ENCODE results near the gene SNX30. TPM values are rescaled to one million over a fixed set of nuclear protein-coding genes. Genes with fewer than 3 reads are reported as not detected.

SNX30 gene
- total RNA-seq, 2 donors from 2014 or later = 4.6 to 5.1 TPM

DNA sequence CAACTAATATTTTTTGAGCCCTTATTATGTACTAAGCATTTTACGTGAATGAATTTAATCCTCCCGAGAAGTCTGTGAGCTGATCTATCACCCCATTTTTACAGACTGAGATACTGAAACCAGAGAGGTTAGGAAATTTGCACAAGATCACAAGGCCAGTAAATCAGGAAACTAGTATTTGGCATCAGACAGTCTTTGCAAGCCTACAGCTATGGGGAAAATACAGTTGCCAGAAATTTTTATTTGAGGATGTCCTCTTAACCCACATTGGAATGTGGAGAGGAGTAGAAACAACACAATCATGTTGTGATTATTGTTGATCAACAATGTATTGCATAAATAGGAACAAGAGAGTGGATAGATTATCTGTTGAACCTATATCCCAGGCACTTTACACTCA lies 142.4 kb downstream of the SNX30 start:
- ATAC-seq = no peak
- no peak for DNase-seq
- intact Hi-C loops (cut with DNase I) = no loop called here

DNA sequence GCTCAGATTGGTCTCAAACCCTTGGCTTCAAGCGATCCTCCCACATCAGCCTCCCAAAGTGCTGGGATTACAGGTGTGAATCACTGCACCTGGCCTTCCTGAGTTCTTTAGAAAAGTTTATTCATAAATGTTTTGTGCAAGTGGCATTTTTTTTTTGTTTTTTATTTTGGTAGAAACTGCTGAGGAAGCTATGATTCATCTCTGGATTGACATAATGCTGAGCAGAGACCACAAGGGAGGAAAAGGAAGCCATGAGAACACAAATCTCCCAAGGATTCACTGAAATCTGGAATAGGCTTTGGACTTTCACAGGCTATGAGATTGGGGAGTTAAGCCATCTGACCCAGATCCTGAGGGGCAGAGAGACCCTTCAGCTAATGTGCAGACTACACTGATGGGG lies 143.5 kb downstream of the SNX30 start:
- ATAC-seq = no peak
- intact Hi-C loops (cut with DNase I) = no loop called here
- no peak for DNase-seq

DNA sequence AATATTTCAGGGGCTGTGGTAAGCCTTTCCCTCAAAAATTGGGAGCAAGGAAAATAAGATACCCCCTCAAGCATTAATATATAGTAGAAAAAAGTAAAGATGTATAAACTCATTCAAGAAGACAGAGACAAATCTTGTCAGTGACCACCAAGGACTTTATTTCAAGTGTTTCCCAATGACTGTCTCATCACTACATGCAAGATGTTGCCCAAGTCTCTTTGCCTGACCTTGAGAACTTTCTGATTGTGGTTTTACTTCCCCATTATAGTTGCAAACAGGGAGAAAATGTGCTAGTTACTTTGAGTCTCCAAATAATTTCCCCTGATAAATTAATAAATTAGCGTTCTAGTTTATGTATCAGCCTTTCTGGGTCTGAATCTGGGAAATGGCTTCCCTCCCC lies 144.1 kb downstream of the SNX30 start:
- DNase-seq = no peak
- no peak for ATAC-seq
- intact Hi-C loops (cut with DNase I) = no loop called here

DNA sequence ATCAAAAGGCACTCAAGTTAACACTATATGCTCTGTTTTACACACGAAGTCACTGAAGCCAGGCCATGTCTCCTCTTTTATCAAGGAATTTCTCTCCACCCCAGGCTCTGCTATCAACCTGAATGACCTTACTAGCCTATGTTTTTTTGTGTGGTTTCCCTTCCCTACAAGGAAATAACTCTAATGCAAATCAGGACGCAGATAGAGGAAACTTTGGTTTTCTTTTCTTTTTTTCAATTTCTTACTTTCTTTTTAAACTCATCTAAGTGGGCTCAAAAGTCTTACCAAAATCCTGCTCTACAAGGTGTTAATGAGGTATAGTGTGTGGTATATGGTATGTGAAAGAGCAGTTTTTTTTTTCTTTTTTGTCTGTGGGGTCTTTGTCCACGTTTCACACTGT lies 145.6 kb downstream of the SNX30 start:
- intact Hi-C loops (cut with DNase I) = no loop called here
- DNase-seq = no peak
- no peak for ATAC-seq

DNA sequence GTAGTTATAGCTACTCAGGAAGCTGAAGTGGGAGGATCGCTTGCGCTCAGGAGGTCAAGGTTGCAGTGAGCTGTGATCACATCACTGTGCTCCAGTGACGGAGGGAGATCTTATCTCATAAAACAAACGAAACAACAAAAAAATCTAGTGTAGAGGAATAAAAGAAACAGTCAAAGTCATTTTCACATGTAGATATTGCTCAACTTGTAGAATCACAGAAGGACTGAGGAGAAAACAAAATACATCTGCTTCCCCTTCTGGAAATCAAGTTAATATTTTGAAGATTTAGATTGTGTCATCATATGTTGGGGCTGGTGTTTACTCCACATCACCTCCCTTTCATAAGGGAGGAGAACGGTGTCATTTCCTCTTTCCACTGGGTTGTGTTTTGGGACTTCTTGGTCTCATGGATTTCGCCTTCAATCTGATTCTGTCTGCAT lies 148.3 kb downstream of the SNX30 start:
- DNase-seq (no peak), ATAC-seq (no peak)
- intact Hi-C loops (cut with DNase I) = no loop called here

DNA sequence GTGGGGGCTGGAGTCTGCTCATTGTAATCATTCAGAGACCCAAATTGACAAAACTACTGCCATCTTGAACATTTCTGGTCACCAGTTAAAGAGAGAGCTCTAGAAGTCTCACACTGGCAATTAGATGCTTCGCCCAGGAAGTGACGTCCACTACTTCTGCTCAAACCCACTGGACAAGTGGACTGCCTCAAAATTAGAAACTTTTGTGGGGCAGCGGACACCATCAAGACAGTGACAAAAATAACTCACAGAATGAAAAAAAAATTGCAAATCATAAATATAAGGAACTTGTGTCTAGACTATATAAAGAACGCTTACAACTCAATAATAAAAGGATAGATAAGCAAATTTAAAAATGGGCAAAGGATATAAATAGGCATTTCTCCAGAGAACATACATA lies 149.9 kb downstream of the SNX30 start:
- DNase-seq (no peak), ATAC-seq (peak in 1 of 2 donors; percentile 33)
- intact Hi-C loops (cut with DNase I) = no loop called here

DNA sequence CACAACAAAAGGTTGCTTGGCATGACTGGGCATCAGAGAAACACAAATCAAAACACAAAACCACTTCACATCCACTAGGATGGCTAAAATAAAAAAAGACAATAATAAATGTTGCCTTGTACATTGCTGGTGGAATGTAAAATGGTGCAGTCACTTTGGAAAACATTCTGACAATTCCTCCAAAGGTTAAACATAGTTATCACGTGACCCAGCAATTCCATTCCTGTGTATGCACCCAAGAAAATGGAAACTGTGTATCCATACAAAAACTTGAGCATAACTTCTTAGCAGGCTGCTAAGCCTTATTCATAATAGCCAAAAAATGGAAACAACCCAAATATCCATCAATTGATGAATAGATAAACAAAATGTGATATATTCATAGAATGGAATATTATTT lies 150.3 kb downstream of the SNX30 start:
- DNase-seq = no peak
- intact Hi-C loops (cut with DNase I) = no loop called here
- ATAC-seq = no peak

DNA sequence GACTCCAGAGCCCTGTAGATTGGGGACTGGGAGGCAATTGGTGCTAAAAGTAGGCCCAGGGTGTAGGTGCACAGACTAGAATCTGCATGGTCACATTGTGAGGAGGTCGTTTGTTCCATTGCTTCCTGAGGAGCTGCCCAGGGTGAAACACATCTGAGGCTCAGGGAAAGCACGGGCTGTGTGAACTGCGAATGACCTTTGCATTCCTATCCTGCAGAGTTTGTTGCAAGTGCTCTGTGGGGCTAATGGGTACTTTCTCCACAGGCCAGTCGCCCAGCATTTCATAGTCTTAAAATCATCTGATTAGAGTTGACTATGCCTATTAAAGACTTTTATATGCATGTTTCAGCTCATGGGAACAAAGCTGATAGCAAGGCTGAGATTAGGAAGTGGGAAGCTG lies 154.5 kb downstream of the SNX30 start:
- intact Hi-C loops (cut with DNase I) = no loop called here
- DNase-seq = no peak
- ATAC-seq = no peak

DNA sequence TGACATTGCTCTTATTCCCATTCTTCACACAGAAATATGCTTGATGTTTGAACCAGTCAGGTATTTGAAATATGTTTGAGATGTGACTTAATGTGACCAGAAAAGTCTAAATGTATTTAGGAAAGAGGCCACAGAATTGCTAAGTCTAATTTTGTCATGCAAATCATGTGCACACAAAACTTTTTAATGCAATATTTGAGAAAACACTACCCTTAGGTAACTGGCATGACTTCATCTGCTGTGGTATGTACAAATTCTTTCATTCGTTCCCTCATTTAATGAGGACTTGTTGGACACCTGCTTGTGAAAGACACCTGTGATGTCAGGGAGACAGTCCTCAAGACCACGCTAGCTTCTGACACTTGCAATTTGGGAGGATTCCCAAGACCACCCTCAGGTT lies 161.2 kb downstream of the SNX30 start:
- ATAC-seq (no peak), DNase-seq (no peak)
- intact Hi-C loops (cut with DNase I) = no loop called here

DNA sequence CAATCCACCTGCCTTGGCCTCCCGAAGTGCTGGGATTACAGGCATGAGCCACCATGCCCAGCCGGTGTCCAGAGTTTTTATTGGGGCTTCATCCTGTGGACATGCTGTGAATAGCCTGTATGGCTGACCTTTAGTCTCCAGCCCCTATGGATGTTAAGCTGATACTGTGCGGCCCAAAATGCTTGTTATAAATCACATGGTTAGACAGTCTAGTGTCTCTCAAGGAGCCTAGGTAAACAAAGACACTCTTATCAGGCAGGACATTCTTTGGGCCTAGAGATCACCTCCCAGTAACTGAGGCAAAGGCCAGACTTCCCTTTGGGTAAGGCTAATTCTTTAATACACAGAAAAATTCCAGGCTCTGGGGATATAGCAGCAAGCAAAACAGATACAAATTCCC lies 162.1 kb downstream of the SNX30 start:
- ATAC-seq = no peak
- no peak for DNase-seq
- intact Hi-C loops (cut with DNase I) = no loop called here

DNA sequence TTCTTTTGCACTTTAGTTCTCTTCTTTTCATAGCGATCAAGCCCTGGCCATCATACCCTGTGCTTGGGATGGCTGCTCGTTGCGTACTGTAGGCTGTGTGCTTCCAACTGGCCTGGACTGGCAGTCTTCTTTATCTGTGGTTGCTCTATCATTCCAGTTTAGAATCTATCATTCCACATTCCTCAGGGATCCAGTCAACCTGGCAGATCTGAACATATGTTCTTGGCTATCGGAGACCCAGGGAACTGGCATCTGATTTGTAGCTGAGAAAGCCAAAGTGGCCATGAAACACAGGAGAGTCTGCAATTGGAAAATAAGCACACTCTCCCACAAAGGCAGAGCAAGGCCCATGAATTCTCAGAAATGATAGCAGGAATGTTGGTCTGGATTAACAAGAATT lies 162.8 kb downstream of the SNX30 start:
- intact Hi-C loops (cut with DNase I) = no loop called here
- no peak for DNase-seq
- no peak for ATAC-seq

DNA sequence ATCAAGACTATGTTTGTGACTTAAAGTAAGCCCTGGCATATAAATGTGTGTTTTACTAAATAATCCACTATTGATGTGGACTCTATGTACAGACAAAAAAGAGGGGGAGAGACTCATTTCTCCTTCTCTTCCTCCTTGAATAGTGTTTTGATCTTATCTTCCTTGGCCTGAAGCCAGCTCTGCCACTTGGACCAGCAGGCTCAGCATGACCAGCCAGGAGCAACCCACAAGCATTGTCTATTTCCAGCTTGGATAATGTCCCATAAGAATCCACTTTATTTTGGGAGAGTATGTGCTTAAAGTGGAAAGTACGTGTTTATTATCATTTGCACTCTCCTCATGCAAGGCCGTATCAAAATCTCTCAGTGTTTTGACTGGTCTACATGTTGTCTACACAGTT lies 164.0 kb downstream of the SNX30 start:
- DNase-seq (no peak), ATAC-seq (no peak)
- intact Hi-C loops (cut with DNase I) = no loop called here

DNA sequence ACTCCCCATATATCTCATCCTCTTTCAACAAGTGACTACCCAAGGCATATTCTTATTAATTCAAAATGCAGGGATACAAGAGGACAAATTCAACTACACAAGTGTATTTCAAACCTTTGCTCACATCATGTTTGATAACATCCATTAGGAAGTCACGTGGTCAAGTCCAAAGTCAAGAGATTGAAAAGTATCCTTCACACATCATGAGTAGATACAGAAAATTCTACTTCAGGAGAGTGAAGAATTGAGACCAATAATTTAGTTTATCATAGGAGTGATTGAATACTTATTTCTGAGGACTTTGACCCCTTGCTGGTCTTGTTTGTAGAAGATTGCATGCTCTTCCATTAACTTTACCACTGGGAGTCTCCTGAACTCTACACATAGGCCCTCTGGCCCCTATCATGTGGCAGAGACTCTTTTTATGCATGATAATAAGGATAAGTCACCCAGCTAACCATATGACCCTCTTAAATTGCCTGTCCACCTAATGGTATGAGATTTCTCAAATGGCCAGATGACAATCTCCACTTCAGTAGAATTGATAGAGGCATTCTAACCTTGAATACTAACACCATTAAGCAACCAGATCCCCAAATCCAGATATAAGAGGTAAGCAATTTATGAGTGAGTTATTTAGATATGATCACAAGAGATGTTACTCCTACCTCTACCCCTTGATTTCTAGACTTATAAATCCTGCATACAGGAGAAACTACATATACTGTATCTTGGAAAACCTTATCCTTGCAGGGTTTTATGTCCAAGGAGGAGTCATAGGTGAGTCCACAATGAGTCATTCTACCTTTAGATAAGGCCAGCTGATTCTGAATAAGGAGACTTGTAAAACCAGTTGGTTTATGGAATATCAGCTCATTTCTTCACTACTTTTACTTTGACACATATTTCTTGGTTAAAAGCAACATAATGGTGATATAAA lies 166.8 kb downstream of the SNX30 start:
- intact Hi-C loops (cut with DNase I) = no loop called here
- ATAC-seq = no peak
- no peak for DNase-seq

DNA sequence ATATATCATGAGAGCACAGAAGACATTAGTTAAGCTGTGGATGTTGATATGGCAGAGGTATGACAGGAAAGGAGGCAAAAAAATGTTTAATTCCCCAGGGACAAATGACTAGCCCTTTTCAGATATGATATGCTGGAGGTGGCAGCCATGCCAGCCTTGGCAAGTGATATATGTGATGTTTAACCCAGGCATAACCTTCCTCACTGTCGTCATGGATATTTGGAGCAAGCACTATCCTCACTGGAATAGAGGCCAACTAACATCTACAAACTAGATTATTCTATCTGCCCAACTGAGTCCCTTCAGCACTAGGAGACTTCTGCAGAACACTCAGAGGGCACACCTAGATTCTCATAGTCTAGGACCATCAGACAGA lies 167.4 kb downstream of the SNX30 start:
- intact Hi-C loops (cut with DNase I) = no loop called here
- ATAC-seq = no peak
- no peak for DNase-seq

DNA sequence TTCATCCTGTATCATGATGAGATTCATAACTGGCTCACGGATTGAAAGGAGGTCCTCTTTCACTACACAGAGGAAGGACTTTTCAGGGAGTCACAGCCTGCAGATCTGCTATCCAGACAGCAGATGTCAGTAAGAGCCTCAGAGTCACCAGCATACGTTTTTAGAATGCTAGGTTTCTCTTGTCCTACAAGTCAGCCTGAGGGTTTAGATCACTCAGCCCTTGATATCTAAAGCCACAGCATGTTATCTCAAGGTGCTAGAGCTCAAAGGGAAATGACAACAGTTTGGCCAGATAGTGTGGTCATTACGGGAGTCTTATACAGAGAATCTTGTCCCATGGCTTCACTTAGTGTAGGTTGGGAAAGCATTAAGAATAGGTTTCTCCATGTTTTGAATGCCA lies 171.0 kb downstream of the SNX30 start:
- ATAC-seq (peak in 1 of 2 donors; percentile 48), DNase-seq (no peak)
- intact Hi-C loops (cut with DNase I) = loop anchor here in 1 of 2 donors (5.0 kb wide), 1 partner anchor 201 kb away; no protein-coding TSS in a partner anchor

Other genes with a start within 250 kb of the SNX30 start
- gene INIP, start 32.6 kb upstream of the SNX30 start, total RNA-seq = 10 to 100 TPM; 16.6 TPM
- gene SLC46A2, start 140.1 kb downstream of the SNX30 start, total RNA-seq = not detected